Neural cell (in vitro differentiated cells): Measurements from ENCODE around the gene MRTO4.

ENCODE experiments used
- CTCF ChIP-seq: fragments of 450-650 bp; IDR thresholded peaks from 2 replicates; pipeline ENCODE4 v1.5.1; 2014; ENCODE audit warnings: antibody characterized with exemption, mild to moderate bottlenecking, moderate library complexity; ENCODE audit not compliant: poor library complexity, severe bottlenecking
- EP300 ChIP-seq: fragments of 450-650 bp; conservative IDR thresholded peaks from 2 replicates; pipeline ENCODE4 v1.6.1; 2014; ENCODE audit warnings: antibody characterized with exemption, mild to moderate bottlenecking, moderate library complexity; ENCODE audit not compliant: poor library complexity, severe bottlenecking
- EZH2 ChIP-seq: fragments of 200-600, 300-800 bp; shearing (Covaris generic), sonication (generic); IDR thresholded peaks from 2 replicates; pipeline ENCODE4 v1.6.1; 2014; ENCODE audit warnings: antibody characterized with exemption, low read length, borderline replicate concordance, mild to moderate bottlenecking; ENCODE audit not compliant: insufficient read depth, poor library complexity, severe bottlenecking
- RAD21 ChIP-seq: fragments of 450-650 bp; conservative IDR thresholded peaks from 2 replicates; pipeline ENCODE4 v1.6.1; 2014; ENCODE audit warnings: antibody characterized with exemption, mild to moderate bottlenecking, moderate library complexity

GRCh38 chr1:19262047-19262446 is 10.4 kb downstream of the MRTO4 start:
- TF ChIP-seq EP300: no peak
- no peak for TF ChIP-seq EZH2
- TF ChIP-seq CTCF: no peak
- no peak for TF ChIP-seq RAD21
